ENCODE data around the gene APOLD1.

The APOLD1 gene

DNA sequence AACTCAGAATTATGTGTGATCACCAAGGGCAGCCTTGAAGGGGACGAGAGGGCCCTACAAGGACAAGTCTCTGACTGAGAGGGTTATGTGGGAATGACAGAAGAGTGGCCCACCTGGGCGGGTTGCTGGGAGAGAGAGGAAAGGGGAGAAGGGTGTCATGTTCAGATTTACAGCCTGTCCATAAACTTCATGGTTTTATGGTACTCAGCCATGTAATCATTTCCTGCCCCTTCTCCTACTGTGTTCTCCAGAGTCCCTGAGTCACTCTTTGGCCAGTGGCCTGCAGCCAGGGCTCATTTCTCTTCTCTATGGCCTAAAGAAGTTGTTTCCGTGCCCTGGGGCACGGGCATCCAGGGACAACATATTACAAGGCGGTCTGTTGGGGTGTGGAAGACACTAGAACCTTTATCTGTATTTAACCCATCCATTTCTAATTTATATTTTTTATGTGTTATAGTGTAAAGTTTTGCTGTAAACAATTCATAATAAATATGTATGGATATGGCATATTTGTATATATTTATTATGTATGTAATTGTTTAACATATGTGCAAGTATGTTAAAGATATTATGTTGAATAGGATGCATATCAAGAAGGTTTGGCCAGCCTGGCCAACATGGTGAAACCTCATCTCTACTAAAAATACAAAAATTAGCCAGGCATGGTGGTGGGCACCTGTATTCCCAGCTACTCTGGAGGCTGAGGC lies 54.6 kb downstream of the APOLD1 start:
- DNase-seq (ENCODE audit: low spot score) = no peak

DNA sequence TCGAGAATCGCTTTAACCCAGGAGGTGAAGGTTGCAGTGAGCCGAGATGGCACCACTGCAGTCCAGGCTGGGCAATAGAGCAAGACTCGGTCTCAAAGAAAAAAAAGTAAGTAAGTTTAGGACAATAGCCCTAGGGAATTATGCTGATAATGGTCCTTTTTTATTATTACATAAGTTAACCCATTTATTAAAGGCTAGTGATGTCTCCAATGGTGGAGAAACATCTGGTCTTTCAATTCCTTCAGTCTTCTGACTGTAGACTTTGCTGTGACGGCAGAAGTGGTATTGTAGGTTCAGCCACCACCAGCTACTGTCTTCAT lies 55.1 kb downstream of the APOLD1 start:
- DNase-seq (ENCODE audit: low spot score) = no peak
